NCI-H524 (cell line): ENCODE results near the gene CWH43.
"Not testable (repeated sequence)": the region's sequence is repeated elsewhere in the genome, so short reads cannot be mapped to it uniquely, and the experiment has no call there.

ENCODE experiments used
- DNase-seq, 2 experiments: peaks; one replicate each; lab custom pipeline; 2025; lab: John Stamatoyannopoulos, UW

The CWH43 gene

DNA sequence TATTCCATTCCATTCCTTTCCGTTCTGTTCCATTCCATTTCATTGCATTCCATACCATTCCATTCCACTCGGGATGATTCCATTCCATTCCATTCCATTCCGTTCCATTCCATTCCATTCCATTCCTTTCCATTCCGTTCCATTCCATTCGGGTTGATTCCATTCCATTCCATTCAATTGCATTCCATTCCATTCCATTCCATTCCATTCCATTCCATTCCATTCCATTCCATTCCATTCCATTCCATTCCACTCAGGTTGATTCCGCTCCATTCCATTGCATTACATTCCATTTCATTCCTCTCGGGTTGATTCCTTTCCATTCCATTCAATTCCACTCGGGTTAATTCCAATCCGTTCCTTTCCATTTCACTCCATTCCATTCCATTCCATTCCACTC, 111.0 kb downstream of the CWH43 start:
- DNase-seq = not testable (repeated sequence)

DNA sequence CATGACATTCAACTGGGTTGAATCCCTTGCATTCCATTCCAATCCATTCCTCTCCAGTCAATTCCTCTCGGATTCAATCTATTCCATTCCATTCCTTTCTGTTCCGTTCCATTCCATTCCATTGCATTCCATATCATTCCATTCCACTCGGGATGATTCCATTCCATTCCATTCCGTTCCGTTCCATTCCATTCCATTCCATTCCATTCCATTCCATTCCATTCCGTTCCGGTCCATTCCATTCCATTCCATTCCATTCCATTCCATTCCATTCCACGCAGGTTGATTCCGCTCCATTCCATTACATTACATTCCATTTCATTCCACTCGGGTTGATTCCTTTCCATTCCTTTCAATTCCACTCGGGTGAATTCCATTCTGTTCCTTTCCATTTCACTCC, 111.4 kb downstream of the CWH43 start:
- DNase-seq = not testable (repeated sequence)

DNA sequence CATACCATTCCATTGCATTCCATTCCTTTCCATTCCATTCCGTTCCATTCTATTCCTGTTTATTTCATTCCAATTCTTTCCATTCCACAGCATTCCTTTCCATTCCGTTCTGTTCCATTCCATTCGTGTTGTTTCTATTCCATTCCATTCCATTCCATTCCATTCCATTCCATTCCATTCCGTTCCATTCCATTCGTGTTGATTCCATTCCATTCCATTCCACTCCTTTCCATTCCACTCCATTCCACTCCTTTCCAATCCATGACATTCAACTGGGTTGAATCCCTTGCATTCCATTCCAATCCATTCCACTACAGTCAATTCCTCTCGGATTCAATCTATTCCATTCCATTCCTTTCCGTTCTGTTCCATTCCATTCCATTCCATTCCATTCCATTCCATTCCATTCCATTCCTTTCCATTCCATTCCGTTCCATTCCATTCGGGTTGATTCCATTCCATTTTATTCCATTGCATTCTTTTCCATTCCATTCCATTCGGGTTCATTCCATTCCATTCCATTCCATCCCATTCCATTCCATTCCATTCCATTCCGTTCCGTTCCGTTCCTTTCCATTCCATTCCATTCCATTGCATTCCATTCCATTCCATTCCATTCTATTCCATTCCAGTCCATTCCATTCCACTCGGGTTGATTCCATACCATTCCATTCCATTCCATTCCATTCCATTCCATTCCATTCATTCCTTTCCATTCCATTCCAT, 112.1 kb downstream of the CWH43 start:
- DNase-seq = not testable (repeated sequence)

GRCh38 chr4:49099831-49100444, 113.9 kb downstream of the CWH43 start:
- DNase-seq = not testable (repeated sequence)

DNA sequence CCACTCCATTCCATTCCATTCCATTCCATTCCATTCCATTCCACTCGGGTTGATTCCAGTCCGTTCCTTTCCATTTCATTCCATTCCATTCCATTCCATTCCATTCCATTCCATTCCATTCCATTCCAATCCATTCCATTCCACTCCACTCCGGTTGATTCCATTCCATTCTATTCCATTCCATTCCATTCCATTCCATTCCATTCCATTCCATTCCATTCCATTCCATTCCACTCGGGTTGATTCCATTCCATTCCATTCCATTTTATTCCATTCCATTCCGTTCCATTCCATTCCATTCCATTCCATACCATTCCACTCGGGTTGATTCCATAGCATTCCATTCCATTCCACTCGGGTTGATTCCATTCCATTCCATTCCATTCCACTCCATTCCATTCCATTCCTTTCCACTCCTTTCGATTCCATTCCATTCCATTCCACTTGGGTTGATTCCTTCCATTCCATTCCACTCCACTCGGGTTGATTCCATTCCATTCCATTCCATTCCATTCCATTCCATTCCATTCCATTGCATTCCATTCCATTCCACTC, 116.3 kb downstream of the CWH43 start:
- DNase-seq = not testable (repeated sequence)

GRCh38 chr4:49103436-49104136, 117.5 kb downstream of the CWH43 start:
- DNase-seq = not testable (repeated sequence)

- not testable (repeated sequence) for DNase-seq
These were observed 118.3 kb downstream of the CWH43 start for GRCh38 chr4:49104231-49104930.

- DNase-seq = not testable (repeated sequence)
These were observed 119.3 kb downstream of the CWH43 start for GRCh38 chr4:49105248-49105904.

DNA sequence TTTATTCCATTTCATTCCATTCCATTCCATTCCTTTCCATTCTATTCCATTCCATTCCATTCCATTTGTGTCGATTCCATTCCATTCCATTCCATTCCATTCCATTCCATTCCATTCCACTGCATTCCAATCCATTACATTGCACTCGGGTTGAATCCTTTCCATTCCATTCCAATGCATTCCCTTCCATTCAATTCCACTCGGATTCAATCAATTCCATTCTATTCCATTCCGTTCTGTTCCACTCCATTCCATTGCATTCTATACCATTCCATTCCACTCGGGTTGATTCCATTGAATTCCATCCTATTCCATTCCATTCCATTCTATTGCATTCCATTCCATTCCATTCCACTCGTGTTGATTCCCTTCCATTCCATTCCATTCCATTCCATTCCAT, 121.2 kb downstream of the CWH43 start:
- not testable (repeated sequence) for DNase-seq

GRCh38 chr4:49108183-49108978, 122.3 kb downstream of the CWH43 start:
- not testable (repeated sequence) for DNase-seq

- not testable (repeated sequence) for DNase-seq
These were observed 123.6 kb downstream of the CWH43 start for GRCh38 chr4:49109567-49110166.

GRCh38 chr4:49110579-49110978, 124.5 kb downstream of the CWH43 start:
- DNase-seq = not testable (repeated sequence)
